ENCODE results near the gene HLA-F. TPM values are rescaled to one million over a fixed set of nuclear protein-coding genes. Genes with fewer than 3 reads are reported as not detected.

The HLA-F gene
- total RNA-seq, 4 donors from 2014 or later: 213 to 359 (median 299) TPM

- H3K27me3 ChIP-seq: no peaks in the 10 kb centered on the region
- H3K9me3 ChIP-seq: no peaks in the 10 kb centered on the region
- TF ChIP-seq, protein P1, sequence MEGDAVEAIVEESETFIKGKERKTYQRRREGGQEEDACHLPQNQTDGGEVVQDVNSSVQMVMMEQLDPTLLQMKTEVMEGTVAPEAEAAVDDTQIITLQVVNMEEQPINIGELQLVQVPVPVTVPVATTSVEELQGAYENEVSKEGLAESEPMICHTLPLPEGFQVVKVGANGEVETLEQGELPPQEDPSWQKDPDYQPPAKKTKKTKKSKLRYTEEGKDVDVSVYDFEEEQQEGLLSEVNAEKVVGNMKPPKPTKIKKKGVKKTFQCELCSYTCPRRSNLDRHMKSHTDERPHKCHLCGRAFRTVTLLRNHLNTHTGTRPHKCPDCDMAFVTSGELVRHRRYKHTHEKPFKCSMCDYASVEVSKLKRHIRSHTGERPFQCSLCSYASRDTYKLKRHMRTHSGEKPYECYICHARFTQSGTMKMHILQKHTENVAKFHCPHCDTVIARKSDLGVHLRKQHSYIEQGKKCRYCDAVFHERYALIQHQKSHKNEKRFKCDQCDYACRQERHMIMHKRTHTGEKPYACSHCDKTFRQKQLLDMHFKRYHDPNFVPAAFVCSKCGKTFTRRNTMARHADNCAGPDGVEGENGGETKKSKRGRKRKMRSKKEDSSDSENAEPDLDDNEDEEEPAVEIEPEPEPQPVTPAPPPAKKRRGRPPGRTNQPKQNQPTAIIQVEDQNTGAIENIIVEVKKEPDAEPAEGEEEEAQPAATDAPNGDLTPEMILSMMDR (IDR thresholded peaks at IDR 0.05): no peak
- TF ChIP-seq POLR2A (IDR thresholded peaks at IDR 0.05): no peak
- no peak for DNase-seq
- H3K4me1 ChIP-seq: no peaks in the 10 kb centered on the region
- no peaks in the 10 kb centered on the region for H3K36me3 ChIP-seq
- no peak overlapping the region for H3K4me3 ChIP-seq
- no peak overlapping the region for H3K27ac ChIP-seq
Observed at GRCh38 chr6:29776684-29777083, 53.5 kb downstream of the HLA-F start.

Small RNA genes within 50 kb of the gene (small RNA-seq; reads per million reads assigned to genes)
- gene AL645939.2: 0 reads per million in 2 donors
- 0 reads per million in 2 donors for gene AL645939.3
- gene AL645939.4: 0 reads per million in 2 donors
- 0 reads per million in 2 donors for gene RF00019

Other genes with a start within 250 kb of the HLA-F start
- gene MAS1L, start 235.5 kb upstream of the HLA-F start, total RNA-seq: under 1 TPM in 1 of 4 donors, not detected in 3; 0.94 TPM
- gene UBD, start 163.7 kb upstream of the HLA-F start, total RNA-seq: 10 to 100 TPM in 1 of 4 donors, 1 to 10 TPM in 3; 1.6 to 24.8 (median 2.0) TPM
- gene OR2H2, start 138.3 kb upstream of the HLA-F start, total RNA-seq: not detected
- gene GABBR1, start 90.3 kb upstream of the HLA-F start, total RNA-seq: 10 to 100 TPM in 3 of 4 donors, 1 to 10 TPM in 1; 4.7 to 92.4 (median 16.9) TPM
- gene MOG, start 66.3 kb upstream of the HLA-F start, total RNA-seq: not detected
- gene ZFP57, start 42.3 kb upstream of the HLA-F start, total RNA-seq: 1 to 10 TPM in 1 of 4 donors, not detected in 3; 1.6 TPM
- under 1 TPM in 1 of 4 donors, not detected in 3; 0.67 TPM for gene HLA-G, start 104.4 kb downstream of the HLA-F start, total RNA-seq
- 1,000 to 10,000 TPM in 3 of 4 donors, 100 to 1,000 TPM in 1; 296 to 1,668 (median 1,428) TPM for gene HLA-A, start 219.1 kb downstream of the HLA-F start, total RNA-seq